ENCODE measurements around the gene ANKRD63. TPM values are rescaled to one million over a fixed set of nuclear protein-coding genes. Genes with fewer than 3 reads are reported as not detected.

ANKRD63 gene
- total and polyA plus RNA-seq, 7 donors, result 1.6 TPM; not detected in 6

GRCh38 chr15:40295297-40295696, 12.4 kb upstream of the ANKRD63 start:
- no peak overlapping the region for H3K4me3 ChIP-seq
- H3K27ac ChIP-seq, result no peak overlapping the region
- H3K9me3 ChIP-seq, result no peaks in the 10 kb centered on the region
- no peak for TF ChIP-seq EP300 (IDR thresholded peaks at IDR 0.05)
- TF ChIP-seq POLR2A (IDR thresholded peaks at IDR 0.05), result no peak
- no peak for TF ChIP-seq POLR2AphosphoS5 (IDR thresholded peaks at IDR 0.05)
- no peak for TF ChIP-seq CTCF (IDR thresholded peaks at IDR 0.05)
- intact Hi-C loops (cut with DNase I), result no loop called here
- H3K36me3 ChIP-seq, result no peaks in the 10 kb centered on the region
- peak; percentile 56 for DNase-seq
- peaks cover 0 to 1% (median 0%) of the 10 kb centered on the region in 3 donors for H3K27me3 ChIP-seq
- peaks cover 0 to 30% (median 26%) of the 10 kb centered on the region in 4 donors for H3K4me1 ChIP-seq
- 88 to 89% methylated on average over 1 of the region's 1 CpG for WGBS, 2 donors

- Histone ChIP-seq H3K9me3 (no peaks in the 10 kb centered on the region), H3K4me1 (peaks cover 0 to 31% (median 26%) of the 10 kb centered on the region in 4 donors), H3K4me3 (no peak overlapping the region), H3K27me3 (peaks cover 0 to 2% (median 0%) of the 10 kb centered on the region in 3 donors), H3K27ac (no peak overlapping the region), H3K36me3 (no peaks in the 10 kb centered on the region)
- TF ChIP-seq POLR2A (IDR thresholded peaks at IDR 0.05) (no peak), POLR2AphosphoS5 (IDR thresholded peaks at IDR 0.05) (no peak), CTCF (IDR thresholded peaks at IDR 0.05) (no peak), EP300 (IDR thresholded peaks at IDR 0.05) (no peak)
- WGBS, 2 donors, result 92% methylated on average over 20 of the region's 20 CpGs
- intact Hi-C loops (cut with DNase I), result no loop called here
- no peak for DNase-seq
These were observed 11.3 kb upstream of the ANKRD63 start for GRCh38 chr15:40293905-40294895.

- intact Hi-C loops (cut with DNase I), result no loop called here
- peaks cover 0 to 31% (median 26%) of the 10 kb centered on the region in 4 donors for H3K4me1 ChIP-seq
- TF ChIP-seq EP300 (IDR thresholded peaks at IDR 0.05), result no peak
- TF ChIP-seq CTCF (IDR thresholded peaks at IDR 0.05), result no peak
- TF ChIP-seq POLR2A (IDR thresholded peaks at IDR 0.05), result no peak
- no peak for TF ChIP-seq POLR2AphosphoS5 (IDR thresholded peaks at IDR 0.05)
- no peaks in the 10 kb centered on the region for H3K9me3 ChIP-seq
- H3K36me3 ChIP-seq, result no peaks in the 10 kb centered on the region
- no peak overlapping the region for H3K4me3 ChIP-seq
- H3K27ac ChIP-seq, result no peak overlapping the region
- DNase-seq, result no peak
- H3K27me3 ChIP-seq, result peaks cover 0 to 2% (median 0%) of the 10 kb centered on the region in 3 donors
These were observed 10.1 kb upstream of the ANKRD63 start for GRCh38 chr15:40293006-40293405.

GRCh38 chr15:40292246-40292645, 9.4 kb upstream of the ANKRD63 start:
- intact Hi-C loops (cut with DNase I), result no loop called here
- no peak for TF ChIP-seq POLR2AphosphoS5 (IDR thresholded peaks at IDR 0.05)
- TF ChIP-seq CTCF (IDR thresholded peaks at IDR 0.05), result no peak
- TF ChIP-seq POLR2A (IDR thresholded peaks at IDR 0.05), result no peak
- TF ChIP-seq EP300 (IDR thresholded peaks at IDR 0.05), result no peak
- H3K36me3 ChIP-seq, result no peaks in the 10 kb centered on the region

More at GRCh38 chr15:40292246-40292645, 9.4 kb upstream of the ANKRD63 start:
- WGBS, 2 donors, result 83 to 89% methylated on average over 3 of the region's 3 CpGs
- peaks cover 0 to 31% (median 26%) of the 10 kb centered on the region in 4 donors for H3K4me1 ChIP-seq
- peaks cover 0 to 2% (median 0%) of the 10 kb centered on the region in 3 donors for H3K27me3 ChIP-seq
- no peak overlapping the region for H3K27ac ChIP-seq
- no peak overlapping the region for H3K4me3 ChIP-seq
- no peak for DNase-seq
- H3K9me3 ChIP-seq, result no peaks in the 10 kb centered on the region

Measured in sigmoid colon (tissue), 7 donors.